K562 (cell line): Measurements from ENCODE around the gene SPEM3.

Source experiments
- CHD2 ChIP-seq: IDR thresholded peaks from 2 replicates; pipeline ENCODE4 v1.6.1; 2011; ENCODE audit warnings: low read depth, low read length
- CUX1 ChIP-seq: fragments of 200-800 bp; sonication (Bioruptor generic); IDR thresholded peaks from 2 replicates; pipeline ENCODE4 v1.6.1; 2016; ENCODE audit warnings: missing genetic modification characterization, missing compliant biosample characterization
- ELF1 ChIP-seq: fragments of 200-800 bp; sonication (Bioruptor generic); IDR thresholded peaks from 2 replicates; pipeline ENCODE4 v1.6.1; 2016; ENCODE audit warnings: missing genetic modification characterization, missing compliant biosample characterization
- ETV6 ChIP-seq, 3 experiments: fragments of 150-350 bp in 1 of 3; sonication (generic) in 1 of 3; formaldehyde crosslinking in 1 of 3; IDR thresholded peaks; 2 replicates each; pipeline versions ENCODE4 v1.6.1 to v1.8.0; 2014 to 2022; ENCODE audit warnings: borderline replicate concordance in 2 of 3, low read depth in 2 of 3, antibody characterized with exemption in 1 of 3, low read length in 1 of 3, mild to moderate bottlenecking in 1 of 3, missing genetic modification reagents in 1 of 3
- MAFK ChIP-seq: IDR thresholded peaks from 2 replicates; pipeline ENCODE4 v1.6.1; 2011; ENCODE audit warnings: low read length, improper control_type of control experiment
- MAX ChIP-seq: sonication (generic); formaldehyde crosslinking; IDR thresholded peaks from 2 replicates; pipeline ENCODE4 v1.9.0; 2022; ENCODE audit warnings: mild to moderate bottlenecking, missing genetic modification reagents
- NFIC ChIP-seq: fragments of 450-650 bp; IDR thresholded peaks from 2 replicates; pipeline ENCODE4 v1.6.1; 2017; ENCODE audit warnings: mild to moderate bottlenecking, inconsistent platforms
- NRF1 ChIP-seq, 2 experiments: fragments of 450-650 bp; IDR thresholded peaks in 1 of 2; conservative IDR thresholded peaks in 1 of 2; 2 replicates each; pipeline ENCODE4 v1.6.1; 2014; ENCODE audit warnings: mild to moderate bottlenecking in 2 of 2
- ZC3H4 ChIP-seq: sonication (generic); formaldehyde crosslinking; IDR thresholded peaks from 2 replicates; pipeline ENCODE4 v1.9.0; 2021; ENCODE audit warnings: missing genetic modification reagents, borderline replicate concordance
- ZNF239 ChIP-seq: fragments of 250-450 bp; sonication (Bioruptor Pico); IDR thresholded peaks from 2 replicates; pipeline ENCODE4 v1.4.0; 2020; ENCODE audit warnings: mild to moderate bottlenecking
- ZNF431 ChIP-seq: sonication (generic); formaldehyde crosslinking; IDR thresholded peaks from 2 replicates; pipeline ENCODE4 v1.8.0; 2022; ENCODE audit warnings: mild to moderate bottlenecking, missing genetic modification reagents
- TF ChIP-seq, protein P1 (sequence below), 3 experiments: IDR thresholded peaks in 2 of 3; conservative IDR thresholded peaks in 1 of 3; 2 replicates each; pipeline ENCODE4 v1.5.1; 2011 to 2012; ENCODE audit warnings: low read length in 3 of 3, mild to moderate bottlenecking in 3 of 3, control low read depth in 2 of 3, improper control_type of control experiment in 1 of 3, inconsistent platforms in 1 of 3, low read depth in 1 of 3, mixed read lengths in 1 of 3, moderate library complexity in 1 of 3; ENCODE audit not compliant: insufficient read depth in 2 of 3
- TF ChIP-seq, protein P2 (sequence below): sonication (generic); formaldehyde crosslinking; IDR thresholded peaks from 2 replicates; pipeline ENCODE4 v1.8.0; 2023; ENCODE audit warnings: mild to moderate bottlenecking, missing genetic modification reagents
- TF ChIP-seq, protein P3 (sequence below): IDR thresholded peaks from 3 replicates; pipeline ENCODE4 v1.6.1; 2011; ENCODE audit warnings: borderline replicate concordance, mild to moderate bottlenecking; ENCODE audit not compliant: insufficient read length, insufficient read depth

DNA sequence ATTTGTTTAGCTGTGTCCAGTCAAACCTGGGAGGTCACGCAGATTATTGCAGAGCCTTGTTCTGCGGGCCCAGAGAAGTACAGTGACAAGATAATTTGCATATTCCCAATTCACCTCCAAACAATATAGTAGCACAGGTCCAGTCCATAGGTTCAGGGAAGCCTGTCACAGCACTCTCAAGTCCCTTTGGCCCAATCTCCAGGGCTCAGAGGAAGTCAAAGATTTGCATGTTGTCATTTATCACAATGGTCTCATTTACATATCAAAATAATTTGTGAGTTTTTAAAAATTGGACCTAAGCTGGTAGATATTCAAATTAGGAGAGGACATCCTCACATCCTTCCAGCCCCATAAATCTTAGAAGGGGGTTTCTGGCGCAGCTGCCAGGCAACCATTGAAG is 38.8 kb downstream of the SPEM3 start:
- TF ChIP-seq, protein P1, sequence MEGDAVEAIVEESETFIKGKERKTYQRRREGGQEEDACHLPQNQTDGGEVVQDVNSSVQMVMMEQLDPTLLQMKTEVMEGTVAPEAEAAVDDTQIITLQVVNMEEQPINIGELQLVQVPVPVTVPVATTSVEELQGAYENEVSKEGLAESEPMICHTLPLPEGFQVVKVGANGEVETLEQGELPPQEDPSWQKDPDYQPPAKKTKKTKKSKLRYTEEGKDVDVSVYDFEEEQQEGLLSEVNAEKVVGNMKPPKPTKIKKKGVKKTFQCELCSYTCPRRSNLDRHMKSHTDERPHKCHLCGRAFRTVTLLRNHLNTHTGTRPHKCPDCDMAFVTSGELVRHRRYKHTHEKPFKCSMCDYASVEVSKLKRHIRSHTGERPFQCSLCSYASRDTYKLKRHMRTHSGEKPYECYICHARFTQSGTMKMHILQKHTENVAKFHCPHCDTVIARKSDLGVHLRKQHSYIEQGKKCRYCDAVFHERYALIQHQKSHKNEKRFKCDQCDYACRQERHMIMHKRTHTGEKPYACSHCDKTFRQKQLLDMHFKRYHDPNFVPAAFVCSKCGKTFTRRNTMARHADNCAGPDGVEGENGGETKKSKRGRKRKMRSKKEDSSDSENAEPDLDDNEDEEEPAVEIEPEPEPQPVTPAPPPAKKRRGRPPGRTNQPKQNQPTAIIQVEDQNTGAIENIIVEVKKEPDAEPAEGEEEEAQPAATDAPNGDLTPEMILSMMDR (IDR thresholded peaks at IDR 0.05 in 2 of 3, conservative IDR thresholded peaks at IDR 0.05 in 1 of 3; ENCODE audit: insufficient read depth in 2 of 3, low read depth in 1 of 3, low read length in 3 of 3) = no peak
- TF ChIP-seq ZNF431 (CRISPR knock-in tag) = no peak
- no peak for TF ChIP-seq NRF1 (conservative IDR thresholded peaks at IDR 0.05 in 1 of 2, IDR thresholded peaks at IDR 0.05 in 1 of 2)
- TF ChIP-seq CUX1 (CRISPR knock-in tag) = no peak
- TF ChIP-seq, protein P2, sequence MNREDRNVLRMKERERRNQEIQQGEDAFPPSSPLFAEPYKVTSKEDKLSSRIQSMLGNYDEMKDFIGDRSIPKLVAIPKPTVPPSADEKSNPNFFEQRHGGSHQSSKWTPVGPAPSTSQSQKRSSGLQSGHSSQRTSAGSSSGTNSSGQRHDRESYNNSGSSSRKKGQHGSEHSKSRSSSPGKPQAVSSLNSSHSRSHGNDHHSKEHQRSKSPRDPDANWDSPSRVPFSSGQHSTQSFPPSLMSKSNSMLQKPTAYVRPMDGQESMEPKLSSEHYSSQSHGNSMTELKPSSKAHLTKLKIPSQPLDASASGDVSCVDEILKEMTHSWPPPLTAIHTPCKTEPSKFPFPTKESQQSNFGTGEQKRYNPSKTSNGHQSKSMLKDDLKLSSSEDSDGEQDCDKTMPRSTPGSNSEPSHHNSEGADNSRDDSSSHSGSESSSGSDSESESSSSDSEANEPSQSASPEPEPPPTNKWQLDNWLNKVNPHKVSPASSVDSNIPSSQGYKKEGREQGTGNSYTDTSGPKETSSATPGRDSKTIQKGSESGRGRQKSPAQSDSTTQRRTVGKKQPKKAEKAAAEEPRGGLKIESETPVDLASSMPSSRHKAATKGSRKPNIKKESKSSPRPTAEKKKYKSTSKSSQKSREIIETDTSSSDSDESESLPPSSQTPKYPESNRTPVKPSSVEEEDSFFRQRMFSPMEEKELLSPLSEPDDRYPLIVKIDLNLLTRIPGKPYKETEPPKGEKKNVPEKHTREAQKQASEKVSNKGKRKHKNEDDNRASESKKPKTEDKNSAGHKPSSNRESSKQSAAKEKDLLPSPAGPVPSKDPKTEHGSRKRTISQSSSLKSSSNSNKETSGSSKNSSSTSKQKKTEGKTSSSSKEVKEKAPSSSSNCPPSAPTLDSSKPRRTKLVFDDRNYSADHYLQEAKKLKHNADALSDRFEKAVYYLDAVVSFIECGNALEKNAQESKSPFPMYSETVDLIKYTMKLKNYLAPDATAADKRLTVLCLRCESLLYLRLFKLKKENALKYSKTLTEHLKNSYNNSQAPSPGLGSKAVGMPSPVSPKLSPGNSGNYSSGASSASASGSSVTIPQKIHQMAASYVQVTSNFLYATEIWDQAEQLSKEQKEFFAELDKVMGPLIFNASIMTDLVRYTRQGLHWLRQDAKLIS = no peak
- no peak for TF ChIP-seq ELF1 (tag)
- TF ChIP-seq ETV6 (IDR thresholded peaks at IDR 0.05; ENCODE audit: borderline replicate concordance in 1 of 2, low read depth in 2 of 2, low read length in 1 of 2) = no peak
- TF ChIP-seq ETV6 (CRISPR knock-in tag; IDR thresholded peaks at IDR 0.05; ENCODE audit: borderline replicate concordance) = no peak
- no peak for TF ChIP-seq MAX (CRISPR knock-in tag)
- no peak for TF ChIP-seq ZNF239 (CRISPR knock-in tag)
- TF ChIP-seq ZC3H4 (CRISPR knock-in tag) = no peak
- no peak for TF ChIP-seq NFIC
- no peak for TF ChIP-seq MAFK
- TF ChIP-seq CHD2 = no peak
- TF ChIP-seq, protein P3, sequence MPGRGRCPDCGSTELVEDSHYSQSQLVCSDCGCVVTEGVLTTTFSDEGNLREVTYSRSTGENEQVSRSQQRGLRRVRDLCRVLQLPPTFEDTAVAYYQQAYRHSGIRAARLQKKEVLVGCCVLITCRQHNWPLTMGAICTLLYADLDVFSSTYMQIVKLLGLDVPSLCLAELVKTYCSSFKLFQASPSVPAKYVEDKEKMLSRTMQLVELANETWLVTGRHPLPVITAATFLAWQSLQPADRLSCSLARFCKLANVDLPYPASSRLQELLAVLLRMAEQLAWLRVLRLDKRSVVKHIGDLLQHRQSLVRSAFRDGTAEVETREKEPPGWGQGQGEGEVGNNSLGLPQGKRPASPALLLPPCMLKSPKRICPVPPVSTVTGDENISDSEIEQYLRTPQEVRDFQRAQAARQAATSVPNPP = no peak
